PC-3 (cell line): ENCODE data around the gene TCHHL1. TPM values are rescaled to one million over a fixed set of nuclear protein-coding genes. Genes with fewer than 3 reads are reported as not detected.

Source experiments
- ATAC-seq: fragments of 200-7000 bp; cut with Tn5 transposase; 2 replicates; pipeline ENCODE4 v1.9.1; 2020; ENCODE audit warnings: mild to moderate bottlenecking, moderate library complexity
- BruUV-seq: library from RNA; stranded (reverse); fragments of 400-500 nt; replicated peaks from 2 replicates; lab custom pipeline; 2021; lab: Mats Ljungman, UMichigan
- CTCF ChIA-PET: fragments of 300-600 bp; sonication (Branson Sonifier 250); formaldehyde crosslinking; loops from one replicate; lab custom pipeline; 2022; ENCODE audit warnings: antibody characterized with exemption; lab: Charles Lee
- POLR2A ChIA-PET: fragments of 300-600 bp; sonication (Branson Sonifier 250); formaldehyde crosslinking; loops from one replicate; lab custom pipeline; 2022; ENCODE audit warnings: antibody characterized with exemption; ENCODE audit not compliant: unreplicated experiment; lab: Charles Lee
- DNase-seq: peaks from one replicate; pipeline ENCODE4 v3.0.0-alpha.2; 2015
- H2AFZ ChIP-seq: fragments of 300-600 bp; sonication (generic); 2 replicates; pipeline ENCODE4 v1.6.0; 2016; ENCODE audit warnings: antibody characterized with exemption, low read length
- H3F3A ChIP-seq: fragments of 300-600 bp; sonication (generic); one replicate; pipeline ENCODE4 v1.6.0; 2017; ENCODE audit warnings: antibody characterized with exemption, low read length, control low read depth, mild to moderate bottlenecking; ENCODE audit not compliant: unreplicated experiment
- H3K27ac ChIP-seq: fragments of 300-600 bp; sonication (generic); 2 replicates; pipeline ENCODE4 v1.5.1; 2016; ENCODE audit warnings: mild to moderate bottlenecking, low read length
- H3K27me3 ChIP-seq: fragments of 300-600 bp; sonication (generic); 2 replicates; pipeline ENCODE4 v1.6.1; 2016; ENCODE audit warnings: low read length, mixed read lengths
- H3K36me3 ChIP-seq: fragments of 300-600 bp; sonication (generic); 2 replicates; pipeline ENCODE4 v1.6.1; 2016; ENCODE audit warnings: low read depth, mixed run types, low read length, mixed read lengths
- H3K4me1 ChIP-seq: fragments of 300-600 bp; sonication (generic); 2 replicates; pipeline ENCODE4 v1.5.1; 2016; ENCODE audit warnings: low read length; ENCODE audit not compliant: insufficient read depth
- H3K4me2 ChIP-seq: fragments of 300-600 bp; sonication (generic); 2 replicates; pipeline ENCODE4 v1.6.0; 2016; ENCODE audit warnings: low read length
- H3K4me3 ChIP-seq: fragments of 300-600 bp; sonication (generic); 2 replicates; pipeline ENCODE4 v1.5.1; 2016; ENCODE audit warnings: mild to moderate bottlenecking, low read length, mixed read lengths
- H3K79me2 ChIP-seq: fragments of 300-600 bp; sonication (generic); 2 replicates; pipeline ENCODE4 v1.6.1; 2017; ENCODE audit warnings: low read length, mixed read lengths
- H3K9ac ChIP-seq: fragments of 300-600 bp; sonication (generic); 2 replicates; pipeline ENCODE4 v1.6.0; 2016; ENCODE audit warnings: mild to moderate bottlenecking, low read length
- H3K9me2 ChIP-seq: fragments of 300-600 bp; sonication (generic); replicated peaks from 2 replicates; pipeline ENCODE4 v1.6.1; 2016; ENCODE audit warnings: mixed run types, low read length, mixed read lengths
- H3K9me3 ChIP-seq: fragments of 300-600 bp; sonication (generic); 2 replicates; pipeline ENCODE4 v1.6.1; 2016; ENCODE audit warnings: low read length, mixed read lengths
- H4K20me1 ChIP-seq: fragments of 300-600 bp; sonication (generic); 2 replicates; pipeline ENCODE4 v1.6.1; 2016; ENCODE audit warnings: low read length, mixed read lengths
- CTCF ChIP-seq: fragments of 300-600 bp; sonication (generic); conservative IDR thresholded peaks from 2 replicates; pipeline ENCODE4 v1.5.1; 2017; ENCODE audit warnings: antibody characterized with exemption, low read depth, mild to moderate bottlenecking, low read length
- EZH2 ChIP-seq: fragments of 300-600 bp; sonication (generic); IDR thresholded peaks from one replicate; pipeline ENCODE4 v1.6.1; 2017; ENCODE audit warnings: antibody characterized with exemption, mild to moderate bottlenecking, low read length; ENCODE audit not compliant: unreplicated experiment
- EZH2phosphoT487 ChIP-seq: fragments of 300-600 bp; sonication (generic); IDR thresholded peaks from 2 replicates; pipeline ENCODE4 v1.6.1; 2018; ENCODE audit warnings: mild to moderate bottlenecking, antibody characterized with exemption, low read length, borderline replicate concordance
- intact Hi-C: fragments of 100-400 bp; cut with micrococcal nuclease; formaldehyde crosslinking; loops from 2 replicates; pipeline ENCODE4 v1.9.0; 2023
- total RNA-seq: library from RNA; depleted of rRNA; stranded (reverse); fragments of >200 nt; gene quantifications from 2 replicates; pipeline ENCODE4 v1.2.3, GENCODE V29; 2014

TCHHL1 gene
- total RNA-seq, 1 experiment from 2014 or later: not detected

GRCh38 chr1:152052606-152053005, 36.3 kb downstream of the TCHHL1 start:
- Histone ChIP-seq H2AFZ (no peak overlapping the region), H3K27ac (no peak overlapping the region), H3K36me3 (no peaks in the 10 kb centered on the region), H3K27me3 (peaks cover 42% of the 10 kb centered on the region), H3F3A (peaks cover 8% of the 10 kb centered on the region), H3K4me2 (no peak overlapping the region), H3K9me3 (no peaks in the 10 kb centered on the region), H3K9me2 (no peaks in the 10 kb centered on the region), H3K4me3 (no peak overlapping the region), H3K79me2 (no peaks in the 10 kb centered on the region), H4K20me1 (no peaks in the 10 kb centered on the region), H3K4me1 (peaks cover 39% of the 10 kb centered on the region), H3K9ac (no peak overlapping the region)
- DNase-seq (peak; percentile 95), ATAC-seq (peak; percentile 9)
- no TSS peak for BruUV-seq
- intact Hi-C loops: loop anchor here (1.0 to 5.0 kb wide), 7 partner anchors 56 to 406 kb away; no protein-coding TSS in a partner anchor
- ChIA-PET POLR2A (interaction anchor here (0.6 kb wide), 1 partner anchor 17 kb away, joined by 7 read pairs; no protein-coding TSS in a partner anchor), CTCF (interaction anchor here (1.4 kb wide), 1 partner anchor 133 kb away, joined by 8 read pairs; no protein-coding TSS in a partner anchor)
- TF ChIP-seq CTCF (peak; percentile 99), EZH2phosphoT487 (no peak), EZH2 (no peak)

GRCh38 chr1:152050886-152051675, 37.8 kb downstream of the TCHHL1 start:
- BruUV-seq: no TSS peak

More at GRCh38 chr1:152050886-152051675, 37.8 kb downstream of the TCHHL1 start:
- Histone ChIP-seq H3F3A (peaks cover 12% of the 10 kb centered on the region), H4K20me1 (no peaks in the 10 kb centered on the region), H3K27ac (no peak overlapping the region), H3K9me2 (no peaks in the 10 kb centered on the region), H3K4me2 (peak overlapping the region; percentile 42; the same call in 1 of the 2 replicates), H3K4me3 (no peak overlapping the region), H3K4me1 (peaks cover 54% of the 10 kb centered on the region), H3K9me3 (no peaks in the 10 kb centered on the region), H3K36me3 (no peaks in the 10 kb centered on the region), H3K27me3 (peaks cover 32% of the 10 kb centered on the region), H3K9ac (no peak overlapping the region), H3K79me2 (no peaks in the 10 kb centered on the region), H2AFZ (0 out of 2 replicates have a peak overlapping the region, but pooled peaks have one; percentile 12)
- intact Hi-C loops: loop anchor here (5.0 kb wide), 2 partner anchors 176 to 391 kb away; no protein-coding TSS in a partner anchor
- ATAC-seq: no peak
- POLR2A ChIA-PET: no interaction called here
- peak; percentile 44 for DNase-seq
- TF ChIP-seq CTCF: 0 out of 2 replicates have a peak, but pooled peaks have one; percentile 15
- TF ChIP-seq EZH2: no peak
- TF ChIP-seq EZH2phosphoT487: no peak
- CTCF ChIA-PET: no interaction called here
